NK-92 (cell line): Measurements from ENCODE around the gene PTGES.

Source experiments
- DNase-seq: peaks from one replicate; lab custom pipeline; 2025; ENCODE audit not compliant: unreplicated experiment; lab: John Stamatoyannopoulos, UW

PTGES gene

DNA sequence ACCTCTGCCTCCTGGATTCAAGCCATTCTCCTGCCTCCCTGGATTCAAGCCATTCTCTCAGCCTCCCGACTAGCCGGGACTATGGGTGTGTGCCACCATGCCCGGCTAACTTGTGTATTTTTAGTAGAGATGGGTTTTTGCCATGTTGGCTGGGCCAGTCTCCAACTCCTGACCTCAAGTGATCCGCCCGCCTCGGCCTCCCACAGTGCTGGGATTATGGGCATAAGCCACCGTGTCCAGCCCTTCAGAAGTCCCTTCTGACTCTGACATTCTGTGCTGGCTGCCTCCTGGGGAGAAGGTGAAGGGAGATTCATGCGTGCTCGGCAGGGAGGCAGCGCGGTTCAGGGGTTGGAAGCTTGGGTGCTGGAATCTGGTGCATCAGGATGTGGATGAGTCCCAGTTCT lies 58.6 kb downstream of the PTGES start:
- no peak for DNase-seq

DNA sequence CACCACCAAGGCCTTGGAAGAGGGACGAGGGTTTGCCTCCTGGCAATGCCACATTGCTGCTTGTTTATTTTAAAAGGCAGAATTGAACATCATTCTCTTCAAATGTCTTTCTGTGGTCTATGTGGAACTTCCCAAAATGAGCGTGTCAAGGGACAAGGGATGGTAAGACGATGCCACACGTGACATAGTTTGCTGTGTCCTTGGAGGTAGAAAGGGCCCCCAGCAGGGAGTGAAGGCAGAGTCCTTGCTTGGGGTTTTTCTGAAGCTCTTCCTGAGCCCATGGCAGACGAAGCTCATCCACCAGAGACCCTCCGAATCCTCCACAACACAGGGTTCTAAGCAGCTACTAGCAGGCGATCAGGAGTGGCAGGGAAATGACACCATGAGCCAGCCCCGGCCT lies 59.1 kb downstream of the PTGES start:
- no peak for DNase-seq

DNA sequence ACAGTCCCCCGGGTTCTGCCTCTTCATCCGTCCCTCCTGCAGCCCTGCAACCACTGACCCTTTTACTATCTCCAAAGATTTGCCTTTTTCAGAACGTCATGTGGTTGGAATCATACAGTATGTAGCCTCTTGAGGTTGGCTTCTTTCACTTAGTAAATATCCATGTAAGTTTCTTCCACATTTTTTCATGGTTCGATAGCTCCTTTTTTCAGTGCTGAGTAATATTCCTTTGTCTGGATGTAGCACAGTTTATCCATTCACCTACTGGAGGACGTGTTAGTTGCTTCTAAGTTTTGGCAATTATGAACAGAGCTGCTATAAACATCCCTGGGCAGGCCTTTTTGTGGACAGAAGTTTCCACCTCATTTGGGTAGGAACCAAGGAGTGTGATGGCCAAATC lies 60.3 kb downstream of the PTGES start:
- DNase-seq, result no peak
